Placental epithelial cell (primary cell): ENCODE measurements around the gene GTF2A1. TPM values are rescaled to one million over a fixed set of nuclear protein-coding genes. Genes with fewer than 3 reads are reported as not detected.

ENCODE experiments used
- small RNA-seq: library from RNA; depleted of rRNA; stranded (forward); fragments of <200 nt; gene quantifications from one replicate; pipeline ENCODE3, GENCODE V24; 2012
- total RNA-seq: library from RNA; depleted of rRNA; stranded (reverse); fragments of >200 nt; gene quantifications from 2 replicates; pipeline ENCODE4 v1.2.3, GENCODE V29; 2012

Gene GTF2A1
- 15.7 and 28.6 TPM in 2 replicates for total RNA-seq

DNA sequence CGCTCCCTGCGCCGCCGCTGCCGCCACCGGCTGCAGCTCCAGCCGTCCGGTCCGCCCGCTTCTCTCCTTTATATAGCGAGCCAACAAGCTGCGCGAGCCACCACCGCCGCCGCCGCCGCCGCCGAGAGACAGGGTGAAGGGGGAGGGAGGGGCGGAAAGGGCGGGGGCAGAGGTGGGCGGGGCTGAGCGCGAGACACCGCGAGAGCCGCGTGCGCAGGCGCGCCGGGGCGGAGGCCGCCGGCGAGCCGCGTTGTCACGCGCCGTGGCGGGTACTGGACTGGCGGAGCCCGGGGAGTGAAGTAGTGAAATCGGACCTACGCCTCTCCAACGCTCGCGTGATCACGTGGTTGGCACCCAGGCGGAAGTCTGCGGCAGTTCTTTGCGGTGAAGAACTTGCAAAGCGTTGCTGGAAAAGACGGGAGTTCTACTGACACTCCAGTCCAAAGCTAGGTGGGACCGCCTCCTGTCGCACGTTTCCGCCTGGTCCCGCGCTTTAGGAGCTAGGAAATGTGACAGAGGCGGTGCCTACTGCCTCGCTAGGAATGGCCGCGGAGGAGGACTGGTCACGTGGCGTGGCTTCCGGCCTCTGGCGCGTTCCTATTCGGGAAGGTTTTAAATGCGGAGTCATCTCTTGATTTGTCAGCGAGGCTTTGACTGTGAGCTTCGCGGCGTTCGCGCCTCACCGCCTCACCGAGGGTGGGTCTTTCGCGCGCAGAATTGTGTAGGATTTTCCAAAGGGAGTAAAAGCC, at the start of gene GTF2A1:
TSS of gene GTF2A1 (minus strand) at position 130 of the 749 bp plus-strand sequence. CDS start 441 bp downstream, outside the sequence.

Small RNA genes lying within 50 kb of the gene (small RNA-seq; reads per million reads assigned to genes)
- gene DYNLL1P1 (not detected), gene SNORA79 (72.4 reads per million, percentile 98 among the genes with 10 or more reads in this experiment)

Other genes starting within 250 kb of the GTF2A1 start
- gene STON2, start 179.4 kb upstream of the GTF2A1 start, total RNA-seq = 17.6 and 32.2 TPM in 2 replicates